HCT116 (cell line): Measurements from ENCODE around the gene GAK. TPM values are rescaled to one million over a fixed set of nuclear protein-coding genes. Genes with fewer than 3 reads are reported as not detected.

Experiments used
- ATAC-seq: fragments of 200-7000 bp; cut with Tn5 transposase; 2 replicates; pipeline ENCODE4 v1.9.1; 2020; ENCODE audit warnings: mild to moderate bottlenecking, moderate library complexity
- BruUV-seq: library from RNA; stranded (reverse); fragments of 400-500 nt; replicated peaks from 2 replicates; lab custom pipeline; 2021; lab: Mats Ljungman, UMichigan
- CTCF ChIA-PET: fragments of 300-600 bp; sonication (Branson Sonifier 250); formaldehyde crosslinking; loops from one replicate; lab custom pipeline; 2021; ENCODE audit warnings: antibody characterized with exemption; lab: Charles Lee
- POLR2A ChIA-PET: fragments of 300-600, 350-600 bp; sonication (Branson Sonifier 250); formaldehyde crosslinking; loops from one replicate; lab custom pipeline; 2021; ENCODE audit warnings: antibody characterized with exemption; lab: Charles Lee
- RAD21 ChIA-PET, 2 experiments: fragments of 300-600 bp; sonication (Branson Sonifier 250); formaldehyde crosslinking; loops; one replicate each; lab custom pipeline; 2023; ENCODE audit warnings: low total read pairs in 2 of 2; ENCODE audit not compliant: uncharacterized antibody in 2 of 2, unreplicated experiment in 2 of 2, low non-redundant PET in 1 of 2; lab: Charles Lee
- DNase-seq: peaks from one replicate; pipeline ENCODE4 v3.0.0-alpha.2; 2010; ENCODE audit warnings: low read depth, low spot score
- H2AFZ ChIP-seq: fragments of 200-600 bp; shearing (Covaris generic), sonication (generic); 2 replicates; pipeline ENCODE4 v1.6.1; 2017; ENCODE audit warnings: low read depth, mixed run types, mixed read lengths, antibody characterized with exemption, low read length; ENCODE audit not compliant: poor library complexity, severe bottlenecking
- H3K27ac ChIP-seq: 2 replicates; pipeline ENCODE4 v1.5.1; 2012; ENCODE audit warnings: low read depth, low read length
- H3K27me3 ChIP-seq: fragments of 200-600 bp; sonication (generic); 2 replicates; pipeline ENCODE4 v1.6.1; 2016; ENCODE audit warnings: mixed run types, low read length, mixed read lengths; ENCODE audit not compliant: insufficient read depth
- H3K36me3 ChIP-seq, 2 experiments: fragments of 200-500 bp in 1 of 2; fragments of 200-600 bp in 1 of 2; sonication (Bioruptor generic) in 1 of 2; sonication (generic) in 1 of 2; 2 replicates each; pipeline versions ENCODE4 v1.5.1 to v1.6.1; 2014 to 2016; ENCODE audit warnings: low read length in 2 of 2, inconsistent platforms in 1 of 2, mixed read lengths in 1 of 2, mixed run types in 1 of 2; ENCODE audit not compliant: insufficient read depth in 2 of 2, control insufficient read depth in 1 of 2
- H3K4me1 ChIP-seq, 2 experiments: fragments of 200-600 bp in 1 of 2; sonication (generic) in 1 of 2; 2 replicates each; pipeline versions ENCODE4 v1.5.1 to v1.6.1; 2012 to 2017; ENCODE audit warnings: low read length in 2 of 2, inconsistent platforms in 1 of 2, mild to moderate bottlenecking in 1 of 2, mixed read lengths in 1 of 2, mixed run types in 1 of 2, moderate library complexity in 1 of 2; ENCODE audit not compliant: insufficient read depth in 2 of 2, control insufficient read depth in 1 of 2
- H3K4me2 ChIP-seq: fragments of 200-600 bp; sonication (generic); 2 replicates; pipeline ENCODE4 v1.6.1; 2017; ENCODE audit warnings: mixed run types, low read length, mixed read lengths
- H3K4me3 ChIP-seq, 2 experiments: fragments of 200-600 bp in 1 of 2; sonication (generic) in 1 of 2; replicated peaks in 1 of 2; 2 replicates each; pipeline ENCODE4 v1.5.1; 2011 to 2016; ENCODE audit warnings: low read length in 2 of 2, control low read depth in 1 of 2, low read depth in 1 of 2, mild to moderate bottlenecking in 1 of 2, mixed read lengths in 1 of 2, mixed run types in 1 of 2
- H3K79me2 ChIP-seq: fragments of 200-600 bp; sonication (generic); 2 replicates; pipeline ENCODE4 v1.6.1; 2017; ENCODE audit warnings: mild to moderate bottlenecking, mixed run types, low read length, moderate library complexity, mixed read lengths; ENCODE audit not compliant: insufficient read depth
- H3K9ac ChIP-seq: fragments of 200-600 bp; sonication (generic); 2 replicates; pipeline ENCODE4 v1.6.1; 2016; ENCODE audit warnings: low read length, mixed read lengths
- H3K9me2 ChIP-seq: fragments of 200-600 bp; sonication (generic), shearing (Covaris generic); 2 replicates; pipeline ENCODE4 v1.6.1; 2017; ENCODE audit warnings: mixed run types, mild to moderate bottlenecking, moderate library complexity; ENCODE audit not compliant: insufficient read depth
- H3K9me3 ChIP-seq, 2 experiments: fragments of 200-500 bp in 1 of 2; fragments of 200-600 bp in 1 of 2; sonication (Bioruptor generic) in 1 of 2; sonication (generic) in 1 of 2; 2 replicates each; pipeline ENCODE4 v1.6.1; 2014 to 2017; ENCODE audit warnings: low read length in 2 of 2, mixed read lengths in 2 of 2, inconsistent platforms in 1 of 2, low read depth in 1 of 2, mild to moderate bottlenecking in 1 of 2, mixed run types in 1 of 2, moderate library complexity in 1 of 2; ENCODE audit not compliant: control insufficient read depth in 1 of 2, insufficient read depth in 1 of 2
- H4K20me1 ChIP-seq: fragments of 200-600 bp; sonication (generic), shearing (Covaris generic); 2 replicates; pipeline ENCODE4 v1.6.1; 2017; ENCODE audit warnings: mixed run types, mild to moderate bottlenecking, moderate library complexity; ENCODE audit not compliant: insufficient read depth
- ATF3 ChIP-seq: IDR thresholded peaks from 2 replicates; pipeline ENCODE4 v1.6.1; 2012
- CBX3 ChIP-seq: IDR thresholded peaks from 2 replicates; pipeline ENCODE4 v1.6.1; 2012; ENCODE audit warnings: low read depth
- CTCF ChIP-seq, 3 experiments: fragments of 200-600 bp in 1 of 3; sonication (generic) in 1 of 3; IDR thresholded peaks in 2 of 3; conservative IDR thresholded peaks in 1 of 3; 2 replicates each; pipeline ENCODE4 v1.5.1; 2012 to 2017; ENCODE audit warnings: low read depth in 2 of 3, low read length in 2 of 3, antibody characterized with exemption in 1 of 3, borderline replicate concordance in 1 of 3, control low read depth in 1 of 3, mild to moderate bottlenecking in 1 of 3, mixed read lengths in 1 of 3, mixed run types in 1 of 3, moderate library complexity in 1 of 3; ENCODE audit not compliant: insufficient read depth in 1 of 3
- ELF1 ChIP-seq: IDR thresholded peaks from 2 replicates; pipeline ENCODE4 v1.6.1; 2012; ENCODE audit warnings: low read depth, borderline replicate concordance
- EZH2 ChIP-seq: fragments of 200-600 bp; sonication (generic); IDR thresholded peaks from 2 replicates; pipeline ENCODE4 v1.6.1; 2017; ENCODE audit warnings: antibody characterized with exemption, mixed run types
- EZH2phosphoT487 ChIP-seq: fragments of 200-600 bp; IDR thresholded peaks from 2 replicates; pipeline ENCODE4 v1.6.1; 2018; ENCODE audit warnings: antibody characterized with exemption, borderline replicate concordance
- FOSL1 ChIP-seq: IDR thresholded peaks from 2 replicates; pipeline ENCODE4 v1.6.1; 2012; ENCODE audit warnings: low read depth
- JUND ChIP-seq: IDR thresholded peaks from 2 replicates; pipeline ENCODE4 v1.6.1; 2012
- MAX ChIP-seq: IDR thresholded peaks from 2 replicates; pipeline ENCODE4 v1.6.1; 2012
- POLR2AphosphoS5 ChIP-seq: IDR thresholded peaks from 2 replicates; pipeline ENCODE4 v1.6.1; 2011; ENCODE audit warnings: mild to moderate bottlenecking, low read depth, low read length, moderate library complexity
- REST ChIP-seq: IDR thresholded peaks from 2 replicates; pipeline ENCODE4 v1.6.1; 2012; ENCODE audit warnings: low read depth
- SIN3A ChIP-seq: IDR thresholded peaks from 2 replicates; pipeline ENCODE4 v1.6.1; 2012; ENCODE audit warnings: low read depth
- SRF ChIP-seq: IDR thresholded peaks from 2 replicates; pipeline ENCODE4 v1.6.1; 2012; ENCODE audit warnings: low read depth
- YY1 ChIP-seq: IDR thresholded peaks from 2 replicates; pipeline ENCODE4 v1.6.1; 2011; ENCODE audit warnings: low read length, low read depth, moderate library complexity, mild to moderate bottlenecking; ENCODE audit not compliant: insufficient replicate concordance; ENCODE audit errors: extremely low read depth
- ZFX ChIP-seq: fragments of 450-650 bp; IDR thresholded peaks from 2 replicates; pipeline ENCODE4 v1.6.1; 2017
- intact Hi-C: fragments of 100-400 bp; cut with micrococcal nuclease; formaldehyde crosslinking; loops from 2 replicates; pipeline ENCODE4 v1.10.0; 2022
- total RNA-seq: library from RNA; stranded (reverse); gene quantifications from one replicate; pipeline ENCODE4 v1.2.1, GENCODE V29; 2021; ENCODE audit not compliant: unreplicated experiment

Gene GAK
- total RNA-seq, 1 experiment from 2014 or later: 123 TPM

- BruUV-seq: no TSS peak
- Histone ChIP-seq H4K20me1 (no peaks in the 10 kb centered on the region), H2AFZ (no peak overlapping the region), H3K9me2 (no peaks in the 10 kb centered on the region), H3K9me3 (no peaks in the 10 kb centered on the region), H3K27ac (no peak overlapping the region), H3K4me2 (no peak overlapping the region), H3K9ac (no peak overlapping the region), H3K36me3 (no peaks in the 10 kb centered on the region), H3K4me1 (no peaks in the 10 kb centered on the region), H3K4me3 (no peak overlapping the region), H3K79me2 (no peaks in the 10 kb centered on the region), H3K27me3 (no peaks in the 10 kb centered on the region)
- POLR2A ChIA-PET: no interaction called here
- intact Hi-C loops: no loop called here
- CTCF ChIA-PET: no interaction called here
- ATAC-seq (no peak), DNase-seq (no peak)
- no peak for TF ChIP-seq POLR2AphosphoS5
- TF ChIP-seq ELF1: no peak
- TF ChIP-seq ZFX: no peak
- TF ChIP-seq CBX3: no peak
- TF ChIP-seq SRF: no peak
- no peak for TF ChIP-seq SIN3A
- no peak for TF ChIP-seq REST
- TF ChIP-seq EZH2: no peak
- no peak for TF ChIP-seq CTCF (IDR thresholded peaks at IDR 0.05 in 2 of 3, conservative IDR thresholded peaks at IDR 0.05 in 1 of 3; ENCODE audit: borderline replicate concordance in 1 of 3, insufficient read depth in 1 of 3, low read depth in 2 of 3, low read length in 2 of 3)
- no peak for TF ChIP-seq JUND
- no peak for TF ChIP-seq ATF3
- TF ChIP-seq FOSL1: no peak
- no peak for TF ChIP-seq YY1
- no peak for TF ChIP-seq MAX
- TF ChIP-seq EZH2phosphoT487: no peak
- RAD21 ChIA-PET: no interaction called here
Observed at GRCh38 chr4:947491-947971, 15.4 kb upstream of the GAK start.
